ENCODE results near the gene APBB3.

Gene APBB3

GRCh38 chr5:140509898-140510297, 54.5 kb downstream of the APBB3 start:
- Histone ChIP-seq H3K27ac (no peak overlapping the region), H3K36me3 (peaks cover 98% of the 10 kb centered on the region), H3K4me1 (no peaks in the 10 kb centered on the region)

More at GRCh38 chr5:140509898-140510297, 54.5 kb downstream of the APBB3 start:
- H4K20me1 ChIP-seq: no peaks in the 10 kb centered on the region
- peaks cover 18% of the 10 kb centered on the region for H3K9me3 ChIP-seq
- no peak overlapping the region for H3K4me3 ChIP-seq
- TF ChIP-seq Cebpa-rat (IDR thresholded peaks at IDR 0.05): no peak
- no peak overlapping the region for H3K9ac ChIP-seq
- H3K27me3 ChIP-seq: no peaks in the 10 kb centered on the region
- H3K4me2 ChIP-seq: no peak overlapping the region
